ENCODE results near the gene NNT. TPM values are rescaled to one million over a fixed set of nuclear protein-coding genes. Genes with fewer than 3 reads are reported as not detected.

The NNT gene
- total and polyA plus RNA-seq, 2 of the 13 experiments (the other 11 are each of a cell fraction or from before 2014, with no cell fraction given) = 21.1 to 58.0 TPM

- TF ChIP-seq ZFP91 (CRISPR knock-in tag; IDR thresholded peaks at IDR 0.05; ENCODE audit: borderline replicate concordance) = no peak
Measured at GRCh38 chr5:43582082-43583005, 20.6 kb upstream of the NNT start (continued).

GRCh38 chr5:43583724-43584123 is 19.3 kb upstream of the NNT start:
- Histone ChIP-seq H3K4me2 (ENCODE audit: low read depth, low read length) (no peak overlapping the region), H3K27ac (ENCODE audit: extremely low read length, insufficient read depth, low read length) (no peak overlapping the region), H2AFZ (ENCODE audit: low read length) (no peak overlapping the region), H3K27me3 (ENCODE audit: control insufficient read depth in 1 of 2, insufficient read depth in 2 of 2, low read length in 2 of 2) (no peaks in the 10 kb centered on the region), H3K79me2 (ENCODE audit: insufficient read depth, low read length) (no peaks in the 10 kb centered on the region), H4K20me1 (ENCODE audit: insufficient read depth, low read length) (no peaks in the 10 kb centered on the region), H3K4me1 (ENCODE audit: insufficient read depth, low read length) (no peaks in the 10 kb centered on the region), H3K9ac (ENCODE audit: insufficient read depth, low read depth, low read length) (no peak overlapping the region), H3K36me3 (replicated peaks in 1 of 2; ENCODE audit: control insufficient read depth in 1 of 2, insufficient read depth in 2 of 2, low read length in 2 of 2) (no peaks in the 10 kb centered on the region), H3K9me3 (ENCODE audit: low read length) (no peaks in the 10 kb centered on the region), H3K4me3 (replicated peaks in 1 of 3; ENCODE audit: insufficient read depth in 1 of 3, low read depth in 2 of 3, low read length in 3 of 3) (no peak overlapping the region)
- in situ Hi-C loops (cut with HindIII; ENCODE audit: extremely low pct_ligation_motif_present, low pct_unique_long_range_greater_than_20kb) (no loop called here), intact Hi-C loops (cut with micrococcal nuclease; ENCODE audit: unreplicated experiment) (no loop called here)
- ChIA-PET POLR2A (no interaction called here), CTCF (ENCODE audit: low intra/inter-chr PET ratio, low total read pairs) (no interaction called here)
- ATAC-seq = no peak
- no peak for DNase-seq (ENCODE audit: low spot score)
- FAIRE-seq = no peak
- no TSS peak for BruUV-seq (replicated peaks)
- TF ChIP-seq PBX2 (CRISPR knock-in tag; IDR thresholded peaks at IDR 0.05) (no peak), TAF15 (IDR thresholded peaks at IDR 0.05; ENCODE audit: low read depth, low read length, poor library complexity, severe bottlenecking) (no peak), DMAP1 (CRISPR knock-in tag; IDR thresholded peaks at IDR 0.05) (no peak), ZNF704 (CRISPR knock-in tag; IDR thresholded peaks at IDR 0.05; ENCODE audit: borderline replicate concordance) (no peak), NFIB (CRISPR knock-in tag; IDR thresholded peaks at IDR 0.05; ENCODE audit: borderline replicate concordance) (no peak), ZSCAN31 (CRISPR knock-in tag; IDR thresholded peaks at IDR 0.05; ENCODE audit: low read depth) (no peak), SMAD3 (CRISPR knock-in tag; IDR thresholded peaks at IDR 0.05) (no peak), ZNF776 (CRISPR knock-in tag; IDR thresholded peaks at IDR 0.05) (no peak), SIN3B (IDR thresholded peaks at IDR 0.05; ENCODE audit: low read length) (no peak), ZNF20 (CRISPR knock-in tag; IDR thresholded peaks at IDR 0.05) (no peak), UBTF (CRISPR knock-in tag; IDR thresholded peaks at IDR 0.05) (no peak), LCORL (IDR thresholded peaks at IDR 0.05) (no peak), LCORL (CRISPR knock-in tag; IDR thresholded peaks at IDR 0.05) (no peak), TP53 (CRISPR knock-in tag; conservative IDR thresholded peaks at IDR 0.05) (no peak), ZNF33A (CRISPR knock-in tag; IDR thresholded peaks at IDR 0.05; ENCODE audit: borderline replicate concordance) (no peak)

Measured in HepG2 (cell line).